Right cardiac atrium (tissue), 5 donors: ENCODE data around the gene ZDHHC1. TPM values are rescaled to one million over a fixed set of nuclear protein-coding genes. Genes with fewer than 3 reads are reported as not detected.

Experiments used
- ATAC-seq, 2 donors: fragments of 200-7000 bp; cut with Tn5 transposase; one replicate each; pipeline versions ENCODE4 v1.8.0 to v1.9.1; 2020; ENCODE audit warnings: moderate library complexity in 2 of 2, mild to moderate bottlenecking in 1 of 2
- DNase-seq, 3 donors: peaks; one replicate each; pipeline ENCODE4 v3.0.0-alpha.2; 2020
- H3K27ac ChIP-seq: one replicate; pipeline ENCODE4 v1.5.1; 2013; ENCODE audit warnings: mild to moderate bottlenecking, low read length, control low read depth, moderate library complexity
- H3K27me3 ChIP-seq: one replicate; pipeline ENCODE4 v1.6.1; 2013; ENCODE audit not compliant: control insufficient read depth, insufficient read depth
- H3K4me1 ChIP-seq: one replicate; pipeline ENCODE4 v1.6.1; 2013; ENCODE audit warnings: low read length; ENCODE audit not compliant: control insufficient read depth, insufficient read depth
- H3K4me3 ChIP-seq: one replicate; pipeline ENCODE4 v1.5.1; 2013; ENCODE audit warnings: low read length, control low read depth
- H3K9me3 ChIP-seq: one replicate; pipeline ENCODE4 v1.6.1; 2013; ENCODE audit warnings: low read length; ENCODE audit not compliant: control insufficient read depth
- WGBS: extraction: QIAGEN DNeasy Blood & Tissue Kit; methylation state at CpG from one replicate; pipeline ENCODE4 v1.1.7; 2013; 5-methylcytosine and 5-hydroxymethylcytosine counted together
- intact Hi-C, 4 donors: fragments of 100-400 bp; cut with DNase I; formaldehyde crosslinking; loops; one replicate each; pipeline versions ENCODE4 v1.11.0 to v1.14.0; 2022 to 2023
- polyA plus RNA-seq: library from polyadenylated mRNA; stranded (reverse); fragments of 200-250 nt; gene quantifications from one replicate; pipeline ENCODE4 v1.2.3, GENCODE V29; 2013
- total RNA-seq, 4 donors: library from RNA; stranded (reverse); fragmentation: NEBNext Ultra II Directional; extraction: Animal tissue kit (Norgen Biotek cat#: 25700); gene quantifications; one replicate each; pipeline ENCODE4 v1.2.1, GENCODE V29; 2021
- donor health status: healthy with polysubstance abuse.
- donor health status: DM: no; HTN: yes; CAD: no.
- donor health status: DM: no; HTN: no; CAD: no.
- donor health status: DM: no; HTN: yes; CAD: no; lungs with severe emphysema.
- donor health status: DM: yes; HTN: yes; CAD: no.

ZDHHC1 gene
- total and polyA plus RNA-seq, 5 donors = 5.2 to 10.4 (median 6.4) TPM

GRCh38 chr16:67393111-67393787, 23.0 kb downstream of the ZDHHC1 start, which contains the start of gene TPPP3:
TPPP3 (minus strand) TSS chr16:67393498; CDS start chr16:67391111, 2,387 bp downstream.
- intact Hi-C loops = loop anchor here in 1 of 4 donors (10.0 kb wide), 1 partner anchor 138 kb away; no protein-coding TSS in a partner anchor
- ATAC-seq (peak; percentile 83 to 86), DNase-seq (peak; percentile 96 to 98 (median 98))
- Histone ChIP-seq H3K27me3 (no peaks in the 10 kb centered on the region), H3K9me3 (no peaks in the 10 kb centered on the region), H3K4me1 (peaks cover 25% of the 10 kb centered on the region), H3K4me3 (peak within 1 kb of the TSS; percentile 38), H3K27ac (peak within 1 kb of the TSS; percentile 54)
- WGBS = 2% methylated on average over 56 of the region's 56 CpGs

GRCh38 chr16:67392301-67393059, 23.8 kb downstream of the ZDHHC1 start:
- intact Hi-C loops = loop anchor here in 1 of 4 donors (10.0 kb wide), 1 partner anchor 138 kb away; no protein-coding TSS in a partner anchor
- H3K4me1 ChIP-seq = peaks cover 23% of the 10 kb centered on the region

GRCh38 chr16:67391424-67392300, 24.6 kb downstream of the ZDHHC1 start:
- Histone ChIP-seq H3K27ac (no peak overlapping the region), H3K4me1 (peaks cover 18% of the 10 kb centered on the region), H3K27me3 (no peaks in the 10 kb centered on the region), H3K4me3 (no peak overlapping the region), H3K9me3 (no peaks in the 10 kb centered on the region)
- 50% methylated on average over 15 of the region's 15 CpGs for WGBS
- ATAC-seq (peak in 1 of 2 donors; percentile 0), DNase-seq (peak; percentile 48 to 83 (median 78))
- intact Hi-C loops = loop anchor here in 1 of 4 donors (10.0 kb wide), 1 partner anchor 137 kb away; no protein-coding TSS in a partner anchor

More at GRCh38 chr16:67392301-67393059, 23.8 kb downstream of the ZDHHC1 start:
- no peaks in the 10 kb centered on the region for H3K9me3 ChIP-seq
- no peak overlapping the region for H3K27ac ChIP-seq
- 66% methylated on average over 18 of the region's 18 CpGs for WGBS
- DNase-seq (peak in 2 of 3 donors; percentile 51 to 61), ATAC-seq (no peak)
- no peaks in the 10 kb centered on the region for H3K27me3 ChIP-seq
- peak overlapping the region; percentile 38 for H3K4me3 ChIP-seq

- peaks cover 15% of the 10 kb centered on the region for H3K4me1 ChIP-seq
- no peaks in the 10 kb centered on the region for H3K9me3 ChIP-seq
- H3K4me3 ChIP-seq = no peak overlapping the region
- WGBS = 89% methylated on average over 11 of the region's 11 CpGs
- H3K27me3 ChIP-seq = no peaks in the 10 kb centered on the region
- intact Hi-C loops = loop anchor here in 1 of 4 donors (10.0 kb wide), 1 partner anchor 136 kb away; no protein-coding TSS in a partner anchor
- ATAC-seq = no peak
- no peak overlapping the region for H3K27ac ChIP-seq
- no peak for DNase-seq
Observed at GRCh38 chr16:67390816-67391423, 25.4 kb downstream of the ZDHHC1 start.

- Histone ChIP-seq H3K27ac (no peak overlapping the region), H3K4me1 (peaks cover 13% of the 10 kb centered on the region), H3K9me3 (no peaks in the 10 kb centered on the region), H3K27me3 (no peaks in the 10 kb centered on the region), H3K4me3 (no peak overlapping the region)
- intact Hi-C loops = loop anchor here in 1 of 4 donors (10.0 kb wide), 1 partner anchor 135 kb away; no protein-coding TSS in a partner anchor
- ATAC-seq = no peak
- peak; percentile 30 to 76 (median 65) for DNase-seq
- 79% methylated on average over 27 of the region's 27 CpGs for WGBS
Observed at GRCh38 chr16:67389911-67390815, 26.1 kb downstream of the ZDHHC1 start.

- Histone ChIP-seq H3K9me3 (no peaks in the 10 kb centered on the region), H3K4me3 (no peak overlapping the region), H3K27me3 (no peaks in the 10 kb centered on the region), H3K4me1 (peaks cover 13% of the 10 kb centered on the region), H3K27ac (no peak overlapping the region)
- intact Hi-C loops = no loop called here
- ATAC-seq (no peak), DNase-seq (no peak)
- WGBS = 97% methylated on average over 2 of the region's 2 CpGs
Observed at GRCh38 chr16:67388591-67388990, 27.7 kb downstream of the ZDHHC1 start.

GRCh38 chr16:67388191-67388590, 28.1 kb downstream of the ZDHHC1 start:
- no peak for DNase-seq
- no peak overlapping the region for H3K4me3 ChIP-seq

GRCh38 chr16:67387479-67388079, 28.7 kb downstream of the ZDHHC1 start:
- WGBS = 89% methylated on average over 8 of the region's 8 CpGs
- Histone ChIP-seq H3K27ac (no peak overlapping the region), H3K27me3 (no peaks in the 10 kb centered on the region), H3K9me3 (no peaks in the 10 kb centered on the region), H3K4me1 (peaks cover 9% of the 10 kb centered on the region), H3K4me3 (no peak overlapping the region)
- intact Hi-C loops = no loop called here
- ATAC-seq (no peak), DNase-seq (no peak)

More at GRCh38 chr16:67388191-67388590, 28.1 kb downstream of the ZDHHC1 start:
- H3K27me3 ChIP-seq = no peaks in the 10 kb centered on the region
- peaks cover 13% of the 10 kb centered on the region for H3K4me1 ChIP-seq
- no peaks in the 10 kb centered on the region for H3K9me3 ChIP-seq
- WGBS = 89% methylated on average over 8 of the region's 8 CpGs
- no peak for ATAC-seq
- intact Hi-C loops = no loop called here
- no peak overlapping the region for H3K27ac ChIP-seq

GRCh38 chr16:67386861-67387455, 29.3 kb downstream of the ZDHHC1 start:
- Histone ChIP-seq H3K9me3 (no peaks in the 10 kb centered on the region), H3K4me1 (peaks cover 6% of the 10 kb centered on the region), H3K4me3 (no peak overlapping the region), H3K27ac (no peak overlapping the region), H3K27me3 (no peaks in the 10 kb centered on the region)
- WGBS = 91% methylated on average over 5 of the region's 5 CpGs
- intact Hi-C loops = no loop called here
- no peak for ATAC-seq
- DNase-seq = no peak
